Stimulated activated naive B cell treated with anti-CD40 and anti-IgM and Interleukin-4, amounts not matched to agents 10 μg/mL and 1 μg/mL and 100 μg/mL, for 72 hours (primary cell): ENCODE measurements around the gene PNPLA8.
"Not testable (repeated sequence)": the region's sequence is repeated elsewhere in the genome, so short reads cannot be mapped to it uniquely, and the experiment has no call there.

Experiments
- ATAC-seq, 2 donors: fragments of 150-1000 bp; cut with Tn5 transposase; replicated peaks; 2 replicates each; pipeline ENCODE4 v1.10.0; 2021; ENCODE audit warnings: moderate library complexity in 1 of 2
- DNase-seq: peaks from one replicate; pipeline ENCODE4 v3.0.0; 2021
- H3K27ac Mint-ChIP-seq: one replicate; pipeline ENCODE4 v1.8.0; 2022; ENCODE audit warnings: mild to moderate bottlenecking, mixed read lengths
- H3K27me3 Mint-ChIP-seq, 2 donors: one replicate each; pipeline ENCODE4 v1.8.0; 2022; ENCODE audit warnings: mixed read lengths in 2 of 2
- H3K36me3 Mint-ChIP-seq, 2 donors: one replicate each; pipeline ENCODE4 v1.8.0; 2022; ENCODE audit warnings: mixed read lengths in 2 of 2, mild to moderate bottlenecking in 1 of 2
- H3K4me1 Mint-ChIP-seq, 2 donors: one replicate each; pipeline ENCODE4 v1.8.0; 2022; ENCODE audit warnings: mixed read lengths in 2 of 2, mild to moderate bottlenecking in 1 of 2
- H3K4me3 Mint-ChIP-seq, 2 donors: one replicate each; pipeline ENCODE4 v1.8.0; 2022; ENCODE audit warnings: mild to moderate bottlenecking in 2 of 2, mixed read lengths in 2 of 2, moderate library complexity in 1 of 2
- H3K9me3 Mint-ChIP-seq, 2 donors: one replicate each; pipeline ENCODE4 v1.8.0; 2022; ENCODE audit warnings: mixed read lengths in 2 of 2, mild to moderate bottlenecking in 1 of 2

The PNPLA8 gene

GRCh38 chr7:108479751-108480150, 46.2 kb downstream of the PNPLA8 start:
- ATAC-seq (no peak), DNase-seq (no peak)
- Mint-ChIP-seq H3K27ac (no peak overlapping the region), H3K27me3 (no peaks in the 10 kb centered on the region), H3K4me3 (no peak overlapping the region), H3K4me1 (no peaks in the 10 kb centered on the region), H3K36me3 (peaks cover 33 to 54% of the 10 kb centered on the region in 2 donors), H3K9me3 (no peaks in the 10 kb centered on the region)

- peaks cover 30 to 52% of the 10 kb centered on the region in 2 donors for H3K36me3 Mint-ChIP-seq
- no peak overlapping the region for H3K4me3 Mint-ChIP-seq
- H3K27me3 Mint-ChIP-seq = no peaks in the 10 kb centered on the region
- H3K4me1 Mint-ChIP-seq = no peaks in the 10 kb centered on the region
- no peak overlapping the region for H3K27ac Mint-ChIP-seq
- ATAC-seq (no peak), DNase-seq (no peak)
- H3K9me3 Mint-ChIP-seq = no peaks in the 10 kb centered on the region
Measured at GRCh38 chr7:108479118-108479517, 46.8 kb downstream of the PNPLA8 start.

GRCh38 chr7:108468246-108468645, 57.7 kb downstream of the PNPLA8 start:
- H3K9me3 Mint-ChIP-seq = no peaks in the 10 kb centered on the region
- H3K4me1 Mint-ChIP-seq = peaks cover 2 to 14% of the 10 kb centered on the region in 2 donors
- H3K36me3 Mint-ChIP-seq = peaks cover 3 to 10% of the 10 kb centered on the region in 2 donors
- H3K27me3 Mint-ChIP-seq = peaks cover 11 to 12% of the 10 kb centered on the region in 2 donors
- no peak overlapping the region for H3K4me3 Mint-ChIP-seq
- no peak overlapping the region for H3K27ac Mint-ChIP-seq
- peak; percentile 26 to 36 for ATAC-seq
- no peak for DNase-seq

- Mint-ChIP-seq H3K4me1 (peaks cover 4 to 14% of the 10 kb centered on the region in 2 donors), H3K36me3 (peaks cover 2 to 5% of the 10 kb centered on the region in 2 donors), H3K9me3 (no peaks in the 10 kb centered on the region)
Measured at GRCh38 chr7:108467391-108467790, 58.5 kb downstream of the PNPLA8 start.

GRCh38 chr7:108466322-108466721, 59.6 kb downstream of the PNPLA8 start:
- ATAC-seq, H3K36me3 Mint-ChIP-seq, H3K9me3 Mint-ChIP-seq, H3K4me3 Mint-ChIP-seq, DNase-seq, H3K27ac Mint-ChIP-seq: not testable (repeated sequence)
- Mint-ChIP-seq H3K27me3 (peaks cover 25 to 28% of the 10 kb centered on the region in 2 donors), H3K4me1 (peaks cover 4 to 14% of the 10 kb centered on the region in 2 donors)

More at GRCh38 chr7:108467391-108467790, 58.5 kb downstream of the PNPLA8 start:
- H3K27ac Mint-ChIP-seq = no peak overlapping the region
- peaks cover 17 to 19% of the 10 kb centered on the region in 2 donors for H3K27me3 Mint-ChIP-seq
- H3K4me3 Mint-ChIP-seq = no peak overlapping the region
- DNase-seq (no peak), ATAC-seq (no peak)

GRCh38 chr7:108464743-108465142, 61.2 kb downstream of the PNPLA8 start:
- peaks cover 36 to 42% of the 10 kb centered on the region in 2 donors for H3K27me3 Mint-ChIP-seq
- no peaks in the 10 kb centered on the region for H3K9me3 Mint-ChIP-seq
- peaks cover 4 to 14% of the 10 kb centered on the region in 2 donors for H3K4me1 Mint-ChIP-seq
- no peak overlapping the region for H3K4me3 Mint-ChIP-seq
- no peak for ATAC-seq
- H3K36me3 Mint-ChIP-seq = peaks cover 0 to 4% of the 10 kb centered on the region in 2 donors
- no peak overlapping the region for H3K27ac Mint-ChIP-seq
- DNase-seq = no peak

GRCh38 chr7:108463613-108464012, 62.3 kb downstream of the PNPLA8 start:
- Mint-ChIP-seq H3K4me1 (peaks cover 2 to 4% of the 10 kb centered on the region in 2 donors), H3K27ac (no peak overlapping the region)
- no peak for ATAC-seq

GRCh38 chr7:108461840-108462239, 64.1 kb downstream of the PNPLA8 start:
- H3K27me3 Mint-ChIP-seq = peaks cover 63 to 65% of the 10 kb centered on the region in 2 donors
- H3K27ac Mint-ChIP-seq = no peak overlapping the region
- no peak for ATAC-seq
- H3K4me3 Mint-ChIP-seq = no peak overlapping the region
- no peaks in the 10 kb centered on the region for H3K9me3 Mint-ChIP-seq
- H3K36me3 Mint-ChIP-seq = peaks cover 0 to 4% of the 10 kb centered on the region in 2 donors
- peaks cover 5 to 9% of the 10 kb centered on the region in 2 donors for H3K4me1 Mint-ChIP-seq
- no peak for DNase-seq

More at GRCh38 chr7:108463613-108464012, 62.3 kb downstream of the PNPLA8 start:
- Mint-ChIP-seq H3K9me3 (no peaks in the 10 kb centered on the region), H3K4me3 (no peak overlapping the region), H3K36me3 (peaks cover 0 to 4% of the 10 kb centered on the region in 2 donors), H3K27me3 (peaks cover 45 to 47% of the 10 kb centered on the region in 2 donors)
- no peak for DNase-seq

- H3K9me3 Mint-ChIP-seq = no peaks in the 10 kb centered on the region
- peaks cover 60 to 62% of the 10 kb centered on the region in 2 donors for H3K27me3 Mint-ChIP-seq
- DNase-seq = no peak
- H3K27ac Mint-ChIP-seq = no peak overlapping the region
- no peak for ATAC-seq
- H3K4me1 Mint-ChIP-seq = peaks cover 6 to 14% of the 10 kb centered on the region in 2 donors
- peaks cover 0 to 4% of the 10 kb centered on the region in 2 donors for H3K36me3 Mint-ChIP-seq
- no peak overlapping the region for H3K4me3 Mint-ChIP-seq
Measured at GRCh38 chr7:108460964-108461363, 65.0 kb downstream of the PNPLA8 start.

- H3K4me1 Mint-ChIP-seq = peaks cover 6 to 18% of the 10 kb centered on the region in 2 donors
- H3K27ac Mint-ChIP-seq = no peak overlapping the region
- no peak for DNase-seq
- H3K27me3 Mint-ChIP-seq = peaks cover 60 to 62% of the 10 kb centered on the region in 2 donors
- H3K4me3 Mint-ChIP-seq = no peak overlapping the region
- H3K36me3 Mint-ChIP-seq = peaks cover 0 to 4% of the 10 kb centered on the region in 2 donors
- peak; percentile 66 to 69 for ATAC-seq
- no peaks in the 10 kb centered on the region for H3K9me3 Mint-ChIP-seq
Measured at GRCh38 chr7:108459922-108460551, 65.9 kb downstream of the PNPLA8 start.

- Mint-ChIP-seq H3K4me3 (no peak overlapping the region), H3K4me1 (peaks cover 9 to 28% of the 10 kb centered on the region in 2 donors), H3K27ac (no peak overlapping the region), H3K9me3 (no peaks in the 10 kb centered on the region), H3K27me3 (peaks cover 59 to 64% of the 10 kb centered on the region in 2 donors), H3K36me3 (peaks cover 0 to 3% of the 10 kb centered on the region in 2 donors)
- DNase-seq (no peak), ATAC-seq (no peak)
Measured at GRCh38 chr7:108457871-108458270, 68.1 kb downstream of the PNPLA8 start.

- H3K4me3 Mint-ChIP-seq = peak overlapping the region; percentile 65 to 79
- no peaks in the 10 kb centered on the region for H3K9me3 Mint-ChIP-seq
- peaks cover 6 to 32% of the 10 kb centered on the region in 2 donors for H3K4me1 Mint-ChIP-seq
- DNase-seq (no peak), ATAC-seq (no peak)
- no peaks in the 10 kb centered on the region for H3K36me3 Mint-ChIP-seq
- H3K27me3 Mint-ChIP-seq = peaks cover 55 to 56% of the 10 kb centered on the region in 2 donors
- H3K27ac Mint-ChIP-seq = no peak overlapping the region
Measured at GRCh38 chr7:108456845-108457540, 68.9 kb downstream of the PNPLA8 start.

- no peaks in the 10 kb centered on the region for H3K36me3 Mint-ChIP-seq
- H3K4me1 Mint-ChIP-seq = peaks cover 6 to 32% of the 10 kb centered on the region in 2 donors
- DNase-seq = peak; percentile 22
- H3K27me3 Mint-ChIP-seq = peaks cover 49 to 52% of the 10 kb centered on the region in 2 donors
- H3K4me3 Mint-ChIP-seq = peak within 1 kb of the TSS; percentile 79 to 83
- no peaks in the 10 kb centered on the region for H3K9me3 Mint-ChIP-seq
- H3K27ac Mint-ChIP-seq = no peak within 1 kb of the TSS
- peak; percentile 58 to 60 for ATAC-seq
Measured at GRCh38 chr7:108455998-108456677, 69.8 kb downstream of the PNPLA8 start, which contains the start of gene NRCAM. Gene NRCAM, minus strand, starts transcription at chr7:108456436. Its CDS starts 216,372 bp downstream, at chr7:108240064.

- peak overlapping the region; percentile 79 to 83 for H3K4me3 Mint-ChIP-seq
- DNase-seq = peak; percentile 8
Measured at GRCh38 chr7:108455551-108455997, 70.4 kb downstream of the PNPLA8 start.

More at GRCh38 chr7:108455551-108455997, 70.4 kb downstream of the PNPLA8 start:
- H3K27ac Mint-ChIP-seq = no peak overlapping the region
- ATAC-seq = peak; percentile 21 to 33
- H3K9me3 Mint-ChIP-seq = no peaks in the 10 kb centered on the region
- peaks cover 6 to 32% of the 10 kb centered on the region in 2 donors for H3K4me1 Mint-ChIP-seq
- no peaks in the 10 kb centered on the region for H3K36me3 Mint-ChIP-seq
- H3K27me3 Mint-ChIP-seq = peaks cover 43 to 51% of the 10 kb centered on the region in 2 donors
